ENCODE data around the gene CARMIL1. TPM values are rescaled to one million over a fixed set of nuclear protein-coding genes. Genes with fewer than 3 reads are reported as not detected.

CARMIL1 gene
- polyA plus RNA-seq, 4 donors: 35.3 to 74.5 (median 47.2) TPM

DNA sequence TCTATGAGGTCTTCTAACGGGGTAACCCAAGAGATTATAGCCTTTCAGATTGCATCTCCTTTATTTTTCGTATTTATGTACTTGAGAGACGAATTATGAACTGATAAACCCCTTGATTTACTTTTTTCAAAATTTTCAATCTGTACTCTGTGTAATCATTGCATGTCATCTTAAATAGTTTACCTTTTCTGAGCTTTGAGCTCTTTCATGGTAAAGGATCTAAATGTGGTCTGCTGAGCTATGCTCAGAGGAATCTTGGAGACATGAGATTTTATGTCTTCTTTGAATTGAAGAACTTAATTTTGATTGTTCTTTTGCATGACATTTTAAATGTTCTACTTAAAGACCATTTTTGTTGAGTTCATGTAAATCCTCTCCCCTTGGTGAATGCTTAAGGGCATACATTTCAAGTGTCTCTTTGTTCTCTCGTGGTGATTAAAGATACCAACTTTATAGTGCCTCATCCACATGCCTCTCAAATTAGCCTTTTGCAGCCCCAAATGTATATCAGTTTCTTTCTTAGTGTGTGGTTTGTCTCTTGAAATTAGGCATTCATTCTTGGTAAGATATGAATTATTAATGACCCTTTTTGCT is 256.6 kb downstream of the CARMIL1 start:
- no peak for FAIRE-seq
- WGBS, 3 donors: 86 to 89% (median 87%) methylated on average over 4 of the region's 4 CpGs

DNA sequence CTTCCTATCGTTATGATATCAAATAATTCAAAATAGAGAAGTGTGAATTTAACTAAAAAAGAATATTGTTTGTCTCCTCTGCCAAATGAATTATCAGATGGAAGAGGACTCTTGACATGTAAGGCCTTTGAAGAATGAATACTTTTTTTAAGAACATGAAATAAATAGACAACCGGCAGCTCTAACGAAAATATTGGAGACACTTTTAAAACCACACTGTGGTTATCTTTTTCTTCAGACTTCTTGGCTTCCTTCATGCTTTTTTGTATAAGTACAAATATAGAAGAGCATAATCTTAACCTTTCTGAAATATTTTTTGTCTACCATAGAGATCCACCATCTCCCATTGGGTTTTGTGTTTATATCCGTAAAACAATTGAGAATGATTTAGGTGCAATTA is 257.6 kb downstream of the CARMIL1 start:
- Histone ChIP-seq H3K4me1 (ENCODE audit: control insufficient read depth in 3 of 3, insufficient read depth in 2 of 3, low read depth in 1 of 3, low read length in 2 of 3) (no peaks in the 10 kb centered on the region), H3K27ac (ENCODE audit: low read depth in 1 of 3, low read length in 2 of 3) (no peak overlapping the region), H3K9me3 (ENCODE audit: control insufficient read depth in 2 of 2, insufficient read depth in 1 of 2, low read depth in 1 of 2, low read length in 1 of 2) (no peaks in the 10 kb centered on the region), H3K36me3 (ENCODE audit: control insufficient read depth in 3 of 3, insufficient read depth in 2 of 3, low read depth in 1 of 3, low read length in 3 of 3) (peaks cover 0 to 18% (median 9%) of the 10 kb centered on the region in 3 donors), H3K27me3 (ENCODE audit: control insufficient read depth in 3 of 3, insufficient read depth in 3 of 3, low read length in 3 of 3) (no peaks in the 10 kb centered on the region), H3K4me3 (ENCODE audit: low read depth in 1 of 3, low read length in 3 of 3) (no peak overlapping the region)
- WGBS, 3 donors: 77 to 91% (median 81%) methylated on average over 4 of the region's 4 CpGs
- DNase-seq (no peak), FAIRE-seq (no peak)

More for the DNA sequence above, 256.6 kb downstream of the CARMIL1 start:
- peaks cover 0 to 15% (median 6%) of the 10 kb centered on the region in 3 donors for H3K36me3 ChIP-seq (ENCODE audit: control insufficient read depth in 3 of 3, insufficient read depth in 2 of 3, low read depth in 1 of 3, low read length in 3 of 3)
- no peak for DNase-seq
- no peak overlapping the region for H3K4me3 ChIP-seq (ENCODE audit: low read depth in 1 of 3, low read length in 3 of 3)
- H3K27me3 ChIP-seq (ENCODE audit: control insufficient read depth in 3 of 3, insufficient read depth in 3 of 3, low read length in 3 of 3): no peaks in the 10 kb centered on the region
- H3K27ac ChIP-seq (ENCODE audit: low read depth in 1 of 3, low read length in 2 of 3): no peak overlapping the region
- no peaks in the 10 kb centered on the region for H3K9me3 ChIP-seq (ENCODE audit: control insufficient read depth in 2 of 2, insufficient read depth in 1 of 2, low read depth in 1 of 2, low read length in 1 of 2)
- H3K4me1 ChIP-seq (ENCODE audit: control insufficient read depth in 3 of 3, insufficient read depth in 2 of 3, low read depth in 1 of 3, low read length in 2 of 3): no peaks in the 10 kb centered on the region

GRCh38 chr6:25537349-25538018 is 258.3 kb downstream of the CARMIL1 start:
- WGBS, 3 donors: 82 to 93% (median 83%) methylated on average over 8 of the region's 8 CpGs
- no peak for FAIRE-seq
- peaks cover 0 to 18% (median 9%) of the 10 kb centered on the region in 3 donors for H3K36me3 ChIP-seq (ENCODE audit: control insufficient read depth in 3 of 3, insufficient read depth in 2 of 3, low read depth in 1 of 3, low read length in 3 of 3)

GRCh38 chr6:25541228-25541627 is 262.1 kb downstream of the CARMIL1 start:
- no peaks in the 10 kb centered on the region for H3K9me3 ChIP-seq (ENCODE audit: control insufficient read depth in 2 of 2, insufficient read depth in 1 of 2, low read depth in 1 of 2, low read length in 1 of 2)
- FAIRE-seq: no peak
- H3K36me3 ChIP-seq (ENCODE audit: control insufficient read depth in 3 of 3, insufficient read depth in 2 of 3, low read depth in 1 of 3, low read length in 3 of 3): peaks cover 2 to 13% (median 10%) of the 10 kb centered on the region in 3 donors
- no peak for DNase-seq
- no peaks in the 10 kb centered on the region for H3K27me3 ChIP-seq (ENCODE audit: control insufficient read depth in 3 of 3, insufficient read depth in 3 of 3, low read length in 3 of 3)
- no peaks in the 10 kb centered on the region for H3K4me1 ChIP-seq (ENCODE audit: control insufficient read depth in 3 of 3, insufficient read depth in 2 of 3, low read depth in 1 of 3, low read length in 2 of 3)
- 98 to 100% (median 100%) methylated on average over 1 of the region's 1 CpG for WGBS, 3 donors
- no peak overlapping the region for H3K27ac ChIP-seq (ENCODE audit: low read depth in 1 of 3, low read length in 2 of 3)
- no peak overlapping the region for H3K4me3 ChIP-seq (ENCODE audit: low read depth in 1 of 3, low read length in 3 of 3)

More at GRCh38 chr6:25537349-25538018, 258.3 kb downstream of the CARMIL1 start:
- DNase-seq: no peak
- Histone ChIP-seq H3K27ac (ENCODE audit: low read depth in 1 of 3, low read length in 2 of 3) (no peak overlapping the region), H3K4me3 (ENCODE audit: low read depth in 1 of 3, low read length in 3 of 3) (no peak overlapping the region), H3K9me3 (ENCODE audit: control insufficient read depth in 2 of 2, insufficient read depth in 1 of 2, low read depth in 1 of 2, low read length in 1 of 2) (no peaks in the 10 kb centered on the region), H3K4me1 (ENCODE audit: control insufficient read depth in 3 of 3, insufficient read depth in 2 of 3, low read depth in 1 of 3, low read length in 2 of 3) (no peaks in the 10 kb centered on the region), H3K27me3 (ENCODE audit: control insufficient read depth in 3 of 3, insufficient read depth in 3 of 3, low read length in 3 of 3) (no peaks in the 10 kb centered on the region)

GRCh38 chr6:25542984-25543910 is 264.1 kb downstream of the CARMIL1 start:
- no peak overlapping the region for H3K4me3 ChIP-seq (ENCODE audit: low read depth in 1 of 3, low read length in 3 of 3)
- H3K27me3 ChIP-seq (ENCODE audit: control insufficient read depth in 3 of 3, insufficient read depth in 3 of 3, low read length in 3 of 3): no peaks in the 10 kb centered on the region
- FAIRE-seq: no peak
- H3K9me3 ChIP-seq (ENCODE audit: control insufficient read depth in 2 of 2, insufficient read depth in 1 of 2, low read depth in 1 of 2, low read length in 1 of 2): no peaks in the 10 kb centered on the region
- DNase-seq: no peak
- no peaks in the 10 kb centered on the region for H3K4me1 ChIP-seq (ENCODE audit: control insufficient read depth in 3 of 3, insufficient read depth in 2 of 3, low read depth in 1 of 3, low read length in 2 of 3)
- peaks cover 2 to 14% (median 8%) of the 10 kb centered on the region in 3 donors for H3K36me3 ChIP-seq (ENCODE audit: control insufficient read depth in 3 of 3, insufficient read depth in 2 of 3, low read depth in 1 of 3, low read length in 3 of 3)
- no peak overlapping the region for H3K27ac ChIP-seq (ENCODE audit: low read depth in 1 of 3, low read length in 2 of 3)
- 51 to 75% (median 71%) methylated on average over 1 of the region's 1 CpG for WGBS, 3 donors

GRCh38 chr6:25544833-25545232 is 265.7 kb downstream of the CARMIL1 start:
- H3K27me3 ChIP-seq (ENCODE audit: control insufficient read depth in 3 of 3, insufficient read depth in 3 of 3, low read length in 3 of 3): no peaks in the 10 kb centered on the region

DNA sequence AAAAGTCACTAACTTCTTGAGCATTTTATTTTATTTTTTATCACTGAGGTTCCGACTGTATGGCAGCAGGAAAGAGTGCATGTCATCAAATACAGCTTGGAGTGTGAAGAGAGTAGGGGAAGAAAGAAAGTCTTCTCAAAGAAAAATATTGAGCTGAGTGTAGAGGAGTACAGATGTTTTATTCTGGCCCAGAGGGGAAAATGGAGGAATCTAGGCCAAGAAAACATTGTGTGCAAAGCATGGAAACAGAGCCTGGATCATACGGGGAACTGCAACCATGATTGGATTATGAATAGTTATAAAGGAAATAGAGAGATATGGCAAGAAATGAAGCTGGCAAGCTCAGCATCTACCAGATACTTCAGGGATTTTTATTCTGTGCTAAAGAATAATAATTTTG is 268.6 kb downstream of the CARMIL1 start:
- WGBS, 3 donors: 64 to 84% (median 70%) methylated on average over 2 of the region's 2 CpGs
- H3K27me3 ChIP-seq (ENCODE audit: control insufficient read depth in 3 of 3, insufficient read depth in 3 of 3, low read length in 3 of 3): no peaks in the 10 kb centered on the region
- peaks cover 0 to 9% (median 2%) of the 10 kb centered on the region in 3 donors for H3K36me3 ChIP-seq (ENCODE audit: control insufficient read depth in 3 of 3, insufficient read depth in 2 of 3, low read depth in 1 of 3, low read length in 3 of 3)
- H3K27ac ChIP-seq (ENCODE audit: low read depth in 1 of 3, low read length in 2 of 3): no peak overlapping the region
- H3K4me3 ChIP-seq (ENCODE audit: low read depth in 1 of 3, low read length in 3 of 3): no peak overlapping the region
- H3K4me1 ChIP-seq (ENCODE audit: control insufficient read depth in 3 of 3, insufficient read depth in 2 of 3, low read depth in 1 of 3, low read length in 2 of 3): no peaks in the 10 kb centered on the region
- H3K9me3 ChIP-seq (ENCODE audit: control insufficient read depth in 2 of 2, insufficient read depth in 1 of 2, low read depth in 1 of 2, low read length in 1 of 2): no peaks in the 10 kb centered on the region
- no peak for DNase-seq
- FAIRE-seq: no peak

More at GRCh38 chr6:25544833-25545232, 265.7 kb downstream of the CARMIL1 start:
- FAIRE-seq (no peak), DNase-seq (no peak)
- no peak overlapping the region for H3K4me3 ChIP-seq (ENCODE audit: low read depth in 1 of 3, low read length in 3 of 3)
- H3K36me3 ChIP-seq (ENCODE audit: control insufficient read depth in 3 of 3, insufficient read depth in 2 of 3, low read depth in 1 of 3, low read length in 3 of 3): peaks cover 2 to 9% (median 3%) of the 10 kb centered on the region in 3 donors
- no peak overlapping the region for H3K27ac ChIP-seq (ENCODE audit: low read depth in 1 of 3, low read length in 2 of 3)
- H3K4me1 ChIP-seq (ENCODE audit: control insufficient read depth in 3 of 3, insufficient read depth in 2 of 3, low read depth in 1 of 3, low read length in 2 of 3): no peaks in the 10 kb centered on the region
- H3K9me3 ChIP-seq (ENCODE audit: control insufficient read depth in 2 of 2, insufficient read depth in 1 of 2, low read depth in 1 of 2, low read length in 1 of 2): no peaks in the 10 kb centered on the region

GRCh38 chr6:25548451-25548850 is 269.3 kb downstream of the CARMIL1 start:
- Histone ChIP-seq H3K4me1 (ENCODE audit: control insufficient read depth in 3 of 3, insufficient read depth in 2 of 3, low read depth in 1 of 3, low read length in 2 of 3) (no peaks in the 10 kb centered on the region), H3K9me3 (ENCODE audit: control insufficient read depth in 2 of 2, insufficient read depth in 1 of 2, low read depth in 1 of 2, low read length in 1 of 2) (no peaks in the 10 kb centered on the region), H3K27me3 (ENCODE audit: control insufficient read depth in 3 of 3, insufficient read depth in 3 of 3, low read length in 3 of 3) (no peaks in the 10 kb centered on the region), H3K27ac (ENCODE audit: low read depth in 1 of 3, low read length in 2 of 3) (no peak overlapping the region), H3K4me3 (ENCODE audit: low read depth in 1 of 3, low read length in 3 of 3) (no peak overlapping the region), H3K36me3 (ENCODE audit: control insufficient read depth in 3 of 3, insufficient read depth in 2 of 3, low read depth in 1 of 3, low read length in 3 of 3) (peaks cover 0 to 9% (median 2%) of the 10 kb centered on the region in 3 donors)
- 61 to 74% (median 71%) methylated on average over 2 of the region's 2 CpGs for WGBS, 3 donors
- DNase-seq: no peak
- no peak for FAIRE-seq
